ENCODE data around the gene MICAL1. TPM values are rescaled to one million over a fixed set of nuclear protein-coding genes. Genes with fewer than 3 reads are reported as not detected.

Gene MICAL1
- total and polyA plus RNA-seq, 10 of the 15 experiments (the other 5 are each of a cell fraction or from before 2014, with no cell fraction given), result 0.32 to 71.6 (median 45.3) TPM

DNA sequence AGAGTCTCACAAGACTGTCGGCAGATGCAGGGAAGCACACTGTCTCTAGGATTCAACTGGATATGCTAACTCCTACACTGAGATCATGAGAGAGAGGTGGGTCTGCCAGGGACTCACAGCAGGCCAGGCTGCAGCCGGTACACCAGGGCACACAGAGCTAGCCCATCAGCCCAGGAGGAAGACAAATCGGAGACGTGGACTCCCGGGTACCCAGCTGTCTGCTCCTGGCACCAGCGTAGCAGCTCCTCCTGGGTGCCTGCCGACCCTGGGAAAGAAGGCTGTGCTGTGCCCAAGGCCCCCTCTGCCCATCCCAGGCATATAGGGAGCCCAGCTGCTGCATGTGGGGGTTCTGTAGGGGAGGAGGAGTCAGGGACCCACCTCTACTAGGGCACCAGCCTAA is 7.0 kb downstream of the MICAL1 start:
- SMC1A ChIA-PET (ENCODE audit: uncharacterized antibody, unreplicated experiment), result interaction anchor here (1.0 to 2.2 kb wide), 3 partner anchors 21 to 43 kb away, joined by 3 to 6 read pairs (median 3); no protein-coding TSS in a partner anchor
- H3K9ac ChIP-seq (ENCODE audit: control insufficient read depth, insufficient read depth, low read length), result no peak overlapping the region
- POLR2A ChIA-PET, result no interaction called here
- peaks cover 14% of the 10 kb centered on the region for H3K4me1 ChIP-seq (ENCODE audit: control insufficient read depth, insufficient read depth, low read length)
- H3K4me2 ChIP-seq (ENCODE audit: control insufficient read depth, insufficient read depth), result no peak overlapping the region
- no peaks in the 10 kb centered on the region for H4K20me1 ChIP-seq (ENCODE audit: control insufficient read depth, insufficient read depth)
- no peaks in the 10 kb centered on the region for H3K9me3 ChIP-seq (replicated peaks; ENCODE audit: control insufficient read depth, insufficient read depth, low read length)
- DNase-seq (ENCODE audit: low read depth, low spot score) (no peak), FAIRE-seq (no peak), ATAC-seq (no peak)
- in situ Hi-C loops (cut with MboI), result no loop called here
- H3K36me3 ChIP-seq (ENCODE audit: control insufficient read depth in 2 of 2, insufficient read depth in 2 of 2, low read length in 1 of 2), result peaks cover 11 to 24% of the 10 kb centered on the region in 2 experiments
- intact Hi-C loops (cut with micrococcal nuclease; ENCODE audit: unreplicated experiment), result no loop called here
- no peaks in the 10 kb centered on the region for H3K27me3 ChIP-seq (replicated peaks in 1 of 2; ENCODE audit: control insufficient read depth in 2 of 2, insufficient read depth in 2 of 2, low read length in 1 of 2)
- RAD21 ChIA-PET (ENCODE audit: unreplicated experiment), result interaction anchor here (1.2 to 1.5 kb wide), 2 partner anchors 59 to 66 kb away, joined by 3 read pairs; no protein-coding TSS in a partner anchor
- CTCF ChIA-PET, result interaction anchor here (2.6 kb wide), 1 partner anchor 32 kb away, joined by 10 read pairs; no protein-coding TSS in a partner anchor
- H3K79me2 ChIP-seq (ENCODE audit: control insufficient read depth, insufficient read depth, low read length), result peaks cover 8% of the 10 kb centered on the region
- no peak overlapping the region for H3K4me3 ChIP-seq
- H3K27ac ChIP-seq (ENCODE audit: control insufficient read depth, insufficient read depth), result no peak overlapping the region
- no TSS peak for BruUV-seq (replicated peaks)
- WGBS (ENCODE audit: insufficient coverage, insufficient replicate concordance, low lambda C conversion rate, missing lambda C conversion rate), result 95% methylated on average over 4 of the region's 7 CpGs
- no peak overlapping the region for H2AFZ ChIP-seq (ENCODE audit: control insufficient read depth, low read depth, low read length)
- TF ChIP-seq RELA (IDR thresholded peaks at IDR 0.05; ENCODE audit: borderline replicate concordance, partially characterized antibody) (no peak), YBX1 (IDR thresholded peaks at IDR 0.05) (no peak), POLR2AphosphoS5 (IDR thresholded peaks at IDR 0.05; ENCODE audit: low read length) (no peak), CEBPB (IDR thresholded peaks at IDR 0.05; ENCODE audit: borderline replicate concordance in 1 of 2, low read depth in 2 of 2, low read length in 2 of 2) (no peak), SUZ12 (IDR thresholded peaks at IDR 0.05; ENCODE audit: unreplicated experiment) (no peak), SP1 (IDR thresholded peaks at IDR 0.05; ENCODE audit: low read depth, low read length) (no peak), BMI1 (IDR thresholded peaks at IDR 0.05; ENCODE audit: borderline replicate concordance) (no peak), FOS (IDR thresholded peaks at IDR 0.05; ENCODE audit: borderline replicate concordance, extremely low read depth, insufficient read length) (no peak), EED (IDR thresholded peaks at IDR 0.05; ENCODE audit: low read depth) (no peak), MEF2B (IDR thresholded peaks at IDR 0.05; ENCODE audit: partially characterized antibody, poor library complexity, severe bottlenecking) (no peak), TAF1 (IDR thresholded peaks at IDR 0.05; ENCODE audit: borderline replicate concordance, low read depth, low read length) (no peak)
- TF ChIP-seq, protein P1, sequence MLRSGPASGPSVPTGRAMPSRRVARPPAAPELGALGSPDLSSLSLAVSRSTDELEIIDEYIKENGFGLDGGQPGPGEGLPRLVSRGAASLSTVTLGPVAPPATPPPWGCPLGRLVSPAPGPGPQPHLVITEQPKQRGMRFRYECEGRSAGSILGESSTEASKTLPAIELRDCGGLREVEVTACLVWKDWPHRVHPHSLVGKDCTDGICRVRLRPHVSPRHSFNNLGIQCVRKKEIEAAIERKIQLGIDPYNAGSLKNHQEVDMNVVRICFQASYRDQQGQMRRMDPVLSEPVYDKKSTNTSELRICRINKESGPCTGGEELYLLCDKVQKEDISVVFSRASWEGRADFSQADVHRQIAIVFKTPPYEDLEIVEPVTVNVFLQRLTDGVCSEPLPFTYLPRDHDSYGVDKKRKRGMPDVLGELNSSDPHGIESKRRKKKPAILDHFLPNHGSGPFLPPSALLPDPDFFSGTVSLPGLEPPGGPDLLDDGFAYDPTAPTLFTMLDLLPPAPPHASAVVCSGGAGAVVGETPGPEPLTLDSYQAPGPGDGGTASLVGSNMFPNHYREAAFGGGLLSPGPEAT (IDR thresholded peaks at IDR 0.05; ENCODE audit: low read depth), result no peak
- TF ChIP-seq, protein P2, sequence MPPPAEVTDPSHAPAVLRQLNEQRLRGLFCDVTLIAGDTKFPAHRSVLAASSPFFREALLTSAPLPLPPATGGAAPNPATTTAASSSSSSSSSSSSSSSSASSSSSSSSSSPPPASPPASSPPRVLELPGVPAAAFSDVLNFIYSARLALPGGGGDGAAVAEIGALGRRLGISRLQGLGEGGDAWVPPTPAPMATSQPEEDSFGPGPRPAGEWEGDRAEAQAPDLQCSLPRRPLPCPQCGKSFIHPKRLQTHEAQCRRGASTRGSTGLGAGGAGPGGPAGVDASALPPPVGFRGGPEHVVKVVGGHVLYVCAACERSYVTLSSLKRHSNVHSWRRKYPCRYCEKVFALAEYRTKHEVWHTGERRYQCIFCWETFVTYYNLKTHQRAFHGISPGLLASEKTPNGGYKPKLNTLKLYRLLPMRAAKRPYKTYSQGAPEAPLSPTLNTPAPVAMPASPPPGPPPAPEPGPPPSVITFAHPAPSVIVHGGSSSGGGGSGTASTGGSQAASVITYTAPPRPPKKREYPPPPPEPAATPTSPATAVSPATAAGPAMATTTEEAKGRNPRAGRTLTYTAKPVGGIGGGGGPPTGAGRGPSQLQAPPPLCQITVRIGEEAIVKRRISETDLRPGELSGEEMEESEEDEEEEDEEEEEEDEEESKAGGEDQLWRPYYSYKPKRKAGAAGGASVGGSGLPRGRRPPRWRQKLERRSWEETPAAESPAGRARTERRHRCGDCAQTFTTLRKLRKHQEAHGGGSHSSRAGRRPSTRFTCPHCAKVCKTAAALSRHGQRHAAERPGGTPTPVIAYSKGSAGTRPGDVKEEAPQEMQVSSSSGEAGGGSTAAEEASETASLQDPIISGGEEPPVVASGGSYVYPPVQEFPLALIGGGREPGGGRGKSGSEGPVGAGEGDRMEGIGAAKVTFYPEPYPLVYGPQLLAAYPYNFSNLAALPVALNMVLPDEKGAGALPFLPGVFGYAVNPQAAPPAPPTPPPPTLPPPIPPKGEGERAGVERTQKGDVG (CRISPR knock-in tag; IDR thresholded peaks at IDR 0.05), result no peak
- TF ChIP-seq, protein P3, sequence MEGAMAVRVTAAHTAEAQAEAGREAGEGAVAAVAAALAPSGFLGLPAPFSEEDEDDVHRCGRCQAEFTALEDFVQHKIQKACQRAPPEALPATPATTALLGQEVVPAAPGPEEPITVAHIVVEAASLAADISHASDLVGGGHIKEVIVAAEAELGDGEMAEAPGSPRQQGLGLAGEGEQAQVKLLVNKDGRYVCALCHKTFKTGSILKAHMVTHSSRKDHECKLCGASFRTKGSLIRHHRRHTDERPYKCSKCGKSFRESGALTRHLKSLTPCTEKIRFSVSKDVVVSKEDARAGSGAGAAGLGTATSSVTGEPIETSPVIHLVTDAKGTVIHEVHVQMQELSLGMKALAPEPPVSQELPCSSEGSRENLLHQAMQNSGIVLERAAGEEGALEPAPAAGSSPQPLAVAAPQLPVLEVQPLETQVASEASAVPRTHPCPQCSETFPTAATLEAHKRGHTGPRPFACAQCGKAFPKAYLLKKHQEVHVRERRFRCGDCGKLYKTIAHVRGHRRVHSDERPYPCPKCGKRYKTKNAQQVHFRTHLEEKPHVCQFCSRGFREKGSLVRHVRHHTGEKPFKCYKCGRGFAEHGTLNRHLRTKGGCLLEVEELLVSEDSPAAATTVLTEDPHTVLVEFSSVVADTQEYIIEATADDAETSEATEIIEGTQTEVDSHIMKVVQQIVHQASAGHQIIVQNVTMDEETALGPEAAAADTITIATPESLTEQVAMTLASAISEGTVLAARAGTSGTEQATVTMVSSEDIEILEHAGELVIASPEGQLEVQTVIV (IDR thresholded peaks at IDR 0.05; ENCODE audit: borderline replicate concordance, partially characterized antibody), result no peak
- TF ChIP-seq, protein P4, sequence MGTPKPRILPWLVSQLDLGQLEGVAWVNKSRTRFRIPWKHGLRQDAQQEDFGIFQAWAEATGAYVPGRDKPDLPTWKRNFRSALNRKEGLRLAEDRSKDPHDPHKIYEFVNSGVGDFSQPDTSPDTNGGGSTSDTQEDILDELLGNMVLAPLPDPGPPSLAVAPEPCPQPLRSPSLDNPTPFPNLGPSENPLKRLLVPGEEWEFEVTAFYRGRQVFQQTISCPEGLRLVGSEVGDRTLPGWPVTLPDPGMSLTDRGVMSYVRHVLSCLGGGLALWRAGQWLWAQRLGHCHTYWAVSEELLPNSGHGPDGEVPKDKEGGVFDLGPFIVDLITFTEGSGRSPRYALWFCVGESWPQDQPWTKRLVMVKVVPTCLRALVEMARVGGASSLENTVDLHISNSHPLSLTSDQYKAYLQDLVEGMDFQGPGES (IDR thresholded peaks at IDR 0.05), result no peak

Data from GM12878 (cell line).